HG02798 (cell line): ENCODE data around the gene SYCE1.
"Not testable (repeated sequence)": the region's sequence is repeated elsewhere in the genome, so short reads cannot be mapped to it uniquely, and the experiment has no call there.

ENCODE experiments used
- ATAC-seq: cut with Tn5 transposase; IDR thresholded peaks from one replicate; pipeline ENCODE4 v1.9.1; 2021; ENCODE audit warnings: mild to moderate bottlenecking; ENCODE audit not compliant: unreplicated experiment, poor library complexity

The SYCE1 gene

DNA sequence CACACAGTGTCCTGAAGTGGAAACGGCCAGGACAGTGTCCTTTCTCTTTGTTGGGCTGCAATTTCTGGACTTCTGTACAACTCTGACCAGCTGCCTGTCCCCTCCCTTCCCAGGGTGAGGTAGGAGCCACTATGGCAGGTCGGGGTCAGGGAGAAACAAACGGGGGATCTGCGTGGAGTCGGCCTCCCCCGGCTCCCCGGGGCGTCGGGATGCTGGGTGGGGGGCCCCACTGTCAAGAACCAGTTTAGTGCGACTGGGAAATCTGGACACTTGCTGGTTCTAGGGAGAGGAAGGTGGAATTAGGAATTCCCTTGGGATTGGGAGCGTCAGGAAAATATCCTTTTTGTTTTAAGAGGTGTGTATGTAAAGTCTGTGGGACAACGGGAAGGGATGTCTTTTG, 567 bp downstream of the SYCE1 start:
- no peak for ATAC-seq

DNA sequence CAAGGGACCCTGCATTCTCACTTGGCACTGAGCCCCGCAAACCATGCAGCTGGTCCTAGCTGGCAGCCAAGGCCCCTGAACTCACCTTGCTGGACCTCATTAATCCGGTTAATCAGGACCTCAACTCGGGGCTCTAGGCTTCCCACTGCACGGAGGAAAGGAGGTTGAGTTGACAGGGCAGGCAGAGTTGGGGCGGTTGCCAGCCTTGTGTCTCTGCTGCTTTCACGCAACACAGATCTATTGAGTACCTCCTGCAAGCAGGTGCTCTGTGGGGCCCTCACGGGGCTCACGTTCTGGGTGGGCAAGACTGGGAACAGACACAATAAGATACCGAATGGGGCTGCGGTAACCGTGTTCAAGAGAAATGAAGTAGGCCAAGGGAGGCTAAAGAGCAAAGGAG, 6.2 kb downstream of the SYCE1 start:
- ATAC-seq, result no peak

DNA sequence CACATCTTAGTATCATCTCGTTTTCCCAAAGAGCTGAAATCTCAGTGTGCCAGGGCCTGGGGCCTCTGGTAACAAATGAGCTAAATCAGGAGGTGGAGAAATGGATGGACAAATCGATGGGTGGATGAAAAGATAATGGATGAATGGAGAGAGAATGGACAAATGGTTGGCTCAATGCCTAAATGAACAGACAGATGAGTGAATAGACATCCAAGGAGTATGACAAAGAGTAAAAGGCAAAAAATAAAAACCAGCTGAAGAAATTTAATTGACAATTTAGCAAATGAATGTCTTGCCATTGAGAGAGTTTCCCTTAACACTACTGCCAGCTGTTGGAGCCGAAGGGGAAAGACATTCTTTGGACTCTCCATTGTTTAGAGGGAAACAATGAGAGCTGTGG, 8.0 kb downstream of the SYCE1 start:
- ATAC-seq, result no peak

DNA sequence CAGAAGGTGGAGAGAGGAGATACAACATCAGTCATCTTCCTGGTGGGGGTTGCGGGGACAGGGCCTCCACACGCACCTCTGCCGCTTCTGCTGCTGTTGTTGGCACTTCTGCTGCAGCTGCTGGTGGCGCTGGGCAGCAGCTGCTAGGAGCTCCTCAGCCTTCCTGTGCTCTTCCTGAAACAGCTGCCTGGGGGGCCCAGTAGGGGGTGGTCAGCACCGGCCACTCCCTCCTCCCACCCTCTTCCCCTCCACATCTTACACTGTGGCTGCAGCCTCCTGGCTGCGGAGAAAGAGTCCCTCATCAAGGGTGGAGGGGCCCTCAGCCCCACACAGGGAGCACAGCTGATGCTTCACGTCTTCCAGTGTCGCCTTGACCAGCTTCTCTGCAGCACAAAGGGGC, 9.9 kb downstream of the SYCE1 start:
- no peak for ATAC-seq

DNA sequence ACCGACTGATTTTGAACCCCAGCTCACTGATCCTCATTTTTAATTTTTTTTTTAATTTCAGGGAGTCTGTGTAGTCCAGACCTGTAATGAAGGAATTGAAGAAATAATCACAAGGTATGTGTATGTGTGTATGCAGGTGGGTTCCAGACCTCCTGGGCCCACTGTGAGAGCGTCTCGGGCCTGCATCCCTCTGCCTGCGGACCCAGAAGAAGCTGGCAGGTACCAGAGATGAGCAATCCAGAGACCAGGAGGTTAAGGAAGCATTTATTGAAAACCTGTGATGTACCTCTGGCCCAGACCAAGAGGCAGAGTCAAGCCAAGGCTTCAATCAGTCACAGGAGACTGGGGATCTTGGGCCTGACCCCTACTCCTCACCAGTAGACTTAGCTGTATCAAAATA, 10.8 kb downstream of the SYCE1 start:
- ATAC-seq, result no peak

DNA sequence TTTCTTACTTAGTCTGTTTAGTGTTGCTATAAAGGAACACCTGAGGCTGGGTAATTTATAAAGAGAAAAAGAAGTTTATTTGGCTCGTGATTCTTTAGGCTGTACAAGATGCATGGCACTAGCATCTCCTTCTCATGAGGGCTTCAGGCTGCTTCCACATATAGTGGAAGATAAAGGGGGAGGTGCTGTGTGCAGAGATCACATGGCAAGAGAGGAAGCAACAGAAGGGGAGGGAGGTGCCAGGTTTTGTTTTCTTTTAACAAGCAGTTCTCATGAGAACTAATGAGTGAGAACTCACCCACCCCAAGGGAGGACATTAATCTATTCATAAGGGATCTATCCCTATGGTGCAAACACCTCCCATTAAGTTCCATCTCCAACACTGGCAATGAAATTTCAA, 20.9 kb downstream of the SYCE1 start:
- ATAC-seq, result no peak

DNA sequence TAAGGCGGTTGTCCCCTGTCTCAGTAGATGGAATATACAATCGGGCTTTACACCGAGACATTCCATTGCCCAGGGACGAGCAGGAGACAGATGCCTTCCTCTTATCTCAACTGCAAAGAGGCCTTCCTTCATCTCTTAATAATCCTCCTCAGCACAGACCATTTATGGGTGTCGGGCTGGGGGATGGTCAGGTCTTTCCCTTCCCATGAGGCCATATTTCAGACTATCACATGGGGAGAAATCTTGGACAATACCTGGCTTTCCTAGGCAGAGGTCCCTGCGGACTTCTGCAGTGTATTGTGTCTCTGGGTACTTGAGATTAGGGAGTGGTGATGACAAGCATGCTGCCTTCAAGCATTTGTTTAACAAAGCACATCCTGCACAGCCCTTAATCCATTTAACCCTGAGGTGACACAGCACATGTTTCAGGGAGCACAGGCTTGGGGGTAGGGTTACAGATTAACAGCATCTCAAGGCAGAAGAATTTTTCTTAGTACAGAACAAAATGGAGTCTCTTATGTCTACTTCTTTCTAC, 23.9 kb downstream of the SYCE1 start:
- not testable (repeated sequence) for ATAC-seq

DNA sequence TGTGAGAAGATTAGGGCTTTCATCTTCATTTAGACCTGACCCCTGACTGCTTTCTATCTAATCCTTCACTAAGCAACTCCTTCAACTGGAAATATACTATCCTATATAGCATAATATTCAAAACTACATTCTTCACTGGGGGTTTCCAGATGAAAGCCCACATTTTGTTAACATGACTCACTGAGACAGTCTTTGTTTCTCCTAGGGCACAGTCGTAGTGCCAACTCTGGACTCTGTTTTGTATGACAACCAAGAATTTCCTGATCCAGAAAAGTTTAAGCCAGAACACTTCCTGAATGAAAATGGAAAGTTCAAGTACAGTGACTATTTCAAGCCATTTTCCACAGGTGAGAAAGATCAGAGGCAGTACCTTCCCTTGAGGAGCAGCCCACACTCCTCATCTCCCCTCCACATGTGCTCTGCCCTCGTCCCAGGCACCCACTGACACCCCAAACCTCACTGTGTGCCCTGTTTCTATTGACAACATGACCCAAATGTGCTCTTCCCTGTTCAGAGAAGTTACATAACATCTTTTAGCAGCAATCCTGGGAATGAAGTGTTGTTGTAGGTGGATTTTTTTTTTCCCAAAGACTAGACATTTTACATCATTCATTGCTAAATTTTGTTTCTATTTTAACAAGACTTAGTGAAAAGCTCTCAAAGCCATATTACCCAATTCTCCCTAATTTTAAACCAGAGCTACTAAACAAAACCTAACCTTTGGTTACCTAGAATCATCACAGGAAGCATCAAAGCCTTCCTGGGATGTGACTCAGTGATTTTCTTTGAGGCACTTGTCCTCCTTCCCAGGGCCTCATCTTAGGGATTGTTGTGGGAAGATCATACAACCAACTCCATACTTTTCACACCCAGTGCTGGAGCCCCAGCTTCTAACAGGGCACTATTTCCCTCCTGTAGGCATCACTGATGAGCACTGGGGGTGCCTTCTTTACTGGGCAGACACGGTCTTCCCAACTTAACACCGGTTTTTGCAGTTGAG, 27.5 kb downstream of the SYCE1 start:
- ATAC-seq, result no peak

DNA sequence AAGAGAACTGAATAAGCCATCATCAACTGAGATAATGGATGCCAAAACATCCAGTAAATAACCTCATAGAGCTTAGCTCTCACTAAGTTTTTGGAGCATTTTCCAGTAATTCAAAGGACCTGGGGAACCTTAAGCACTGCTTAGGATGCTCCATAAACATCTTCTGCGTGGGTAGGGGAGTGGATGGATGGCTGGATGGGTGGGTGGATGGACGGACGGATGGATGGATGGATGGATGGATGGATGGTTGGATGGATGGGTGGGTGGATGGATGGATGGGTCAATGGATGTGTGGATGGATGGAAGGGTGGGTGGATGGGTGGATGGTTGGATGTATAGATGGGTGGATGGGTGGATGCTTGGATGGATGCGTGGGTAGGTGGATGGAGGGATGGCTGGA, 29.2 kb downstream of the SYCE1 start:
- no peak for ATAC-seq

DNA sequence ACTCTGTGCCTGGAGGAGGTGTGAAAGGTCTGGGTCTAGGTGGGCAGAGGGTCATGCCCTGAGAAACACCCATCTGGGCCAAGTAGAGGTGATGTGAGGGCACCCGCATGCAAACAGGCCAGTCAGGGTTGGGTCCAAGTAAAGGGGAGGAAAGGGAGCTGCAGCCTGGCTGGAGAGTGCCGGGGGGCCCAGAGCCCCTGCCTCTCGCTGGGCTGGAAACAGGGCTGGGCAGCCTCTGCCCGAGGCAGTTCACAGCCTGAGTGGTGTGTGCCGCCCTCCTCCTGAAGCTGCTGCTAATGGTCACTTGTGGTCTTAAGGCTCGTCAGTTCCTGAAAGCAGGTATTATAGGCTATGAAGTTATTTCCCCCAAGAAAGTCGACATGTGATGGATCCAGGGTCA, 31.0 kb downstream of the SYCE1 start:
- no peak for ATAC-seq

DNA sequence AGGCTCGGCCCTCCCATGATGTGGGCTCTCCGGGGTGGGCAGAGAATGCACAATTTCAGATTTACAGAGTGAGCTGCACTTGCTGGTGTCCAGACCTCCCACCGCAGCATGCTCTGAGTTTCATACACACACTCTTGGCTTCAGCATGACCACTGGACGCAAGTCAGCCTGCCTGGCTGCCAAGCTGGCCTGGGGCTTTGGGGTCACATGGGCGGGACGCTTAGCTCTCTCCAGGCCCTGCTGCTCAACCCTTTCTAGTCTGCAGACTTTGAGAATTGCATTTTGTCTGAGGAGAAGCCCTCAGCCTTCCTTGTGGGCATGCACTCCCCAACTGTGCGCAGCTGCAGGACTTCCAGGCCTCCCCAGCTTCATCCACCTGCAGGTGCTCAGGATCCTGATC, 32.5 kb downstream of the SYCE1 start:
- ATAC-seq, result no peak

DNA sequence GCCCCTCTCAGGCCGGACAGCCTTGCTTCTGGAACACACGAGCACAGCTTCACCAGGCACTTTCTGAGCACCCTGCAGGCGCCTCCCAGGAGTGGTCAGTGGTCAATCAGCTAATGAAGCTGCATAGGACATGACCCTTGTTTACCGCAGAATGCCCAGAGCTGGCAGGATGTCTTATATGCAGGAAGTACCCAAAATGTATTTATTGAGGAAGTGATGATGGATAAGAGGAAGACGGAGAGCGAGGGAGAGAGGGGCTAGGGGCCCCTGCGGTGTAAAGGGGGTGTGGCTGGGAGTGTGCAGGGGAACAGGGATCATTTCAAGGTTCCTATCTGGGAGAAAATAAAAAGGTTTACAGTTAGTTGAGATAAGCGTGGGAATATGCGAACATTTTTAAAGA, 34.9 kb downstream of the SYCE1 start:
- ATAC-seq, result no peak

DNA sequence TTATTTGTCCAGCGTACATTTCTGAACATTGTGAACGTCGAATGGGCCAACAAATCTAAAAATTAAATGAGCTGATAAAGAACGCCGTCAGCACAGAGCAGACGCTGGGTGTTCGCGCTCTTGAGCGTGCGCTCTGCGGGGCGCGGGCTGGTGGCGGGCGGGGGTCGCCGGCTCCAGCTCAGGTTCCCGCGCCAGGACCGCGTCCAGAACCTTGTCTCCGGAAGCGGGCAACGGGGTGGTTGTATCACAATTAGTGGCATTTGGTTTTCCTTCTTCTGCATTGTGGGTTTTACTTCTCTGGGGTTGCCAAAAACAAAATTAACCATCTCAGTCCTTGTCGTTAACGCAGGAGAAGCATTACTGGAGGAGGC, 35.8 kb downstream of the SYCE1 start:
- no peak for ATAC-seq

DNA sequence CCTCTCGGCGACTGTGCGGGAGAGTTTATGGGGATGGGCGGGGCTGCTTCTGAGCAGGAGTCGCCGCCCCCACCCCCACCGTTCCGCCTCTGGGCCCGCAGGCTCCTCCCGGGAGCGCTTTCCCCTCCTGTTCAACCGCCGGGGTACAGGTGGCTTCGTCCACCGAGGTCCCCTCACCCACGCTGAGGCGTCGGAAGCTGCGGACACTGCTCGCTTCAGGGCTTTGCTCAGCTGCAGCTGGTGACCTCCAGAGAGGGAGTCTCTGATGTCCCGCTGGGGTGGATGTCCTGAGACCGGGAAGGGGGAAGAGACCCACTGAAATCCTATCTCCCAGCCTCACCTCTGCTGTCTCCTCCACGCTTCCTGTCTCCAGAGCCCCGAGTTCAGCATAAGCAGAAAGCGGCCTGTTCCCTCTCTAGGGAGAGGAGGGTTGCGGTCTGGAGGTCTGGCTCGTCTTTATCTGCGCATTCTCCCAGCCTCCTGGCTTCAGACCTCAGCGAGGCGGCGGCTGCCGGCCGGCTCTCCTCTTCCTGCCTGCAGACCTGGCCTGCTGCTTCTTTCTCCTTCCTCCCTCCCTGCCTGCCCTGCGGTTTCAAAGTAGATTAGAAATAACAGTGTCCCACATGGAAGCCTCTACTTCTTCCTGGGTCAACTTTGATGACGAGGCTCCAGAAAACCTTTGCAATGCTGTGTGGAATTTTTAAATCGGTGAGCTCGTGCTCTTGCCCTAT, 36.4 kb downstream of the SYCE1 start:
- no peak for ATAC-seq

DNA sequence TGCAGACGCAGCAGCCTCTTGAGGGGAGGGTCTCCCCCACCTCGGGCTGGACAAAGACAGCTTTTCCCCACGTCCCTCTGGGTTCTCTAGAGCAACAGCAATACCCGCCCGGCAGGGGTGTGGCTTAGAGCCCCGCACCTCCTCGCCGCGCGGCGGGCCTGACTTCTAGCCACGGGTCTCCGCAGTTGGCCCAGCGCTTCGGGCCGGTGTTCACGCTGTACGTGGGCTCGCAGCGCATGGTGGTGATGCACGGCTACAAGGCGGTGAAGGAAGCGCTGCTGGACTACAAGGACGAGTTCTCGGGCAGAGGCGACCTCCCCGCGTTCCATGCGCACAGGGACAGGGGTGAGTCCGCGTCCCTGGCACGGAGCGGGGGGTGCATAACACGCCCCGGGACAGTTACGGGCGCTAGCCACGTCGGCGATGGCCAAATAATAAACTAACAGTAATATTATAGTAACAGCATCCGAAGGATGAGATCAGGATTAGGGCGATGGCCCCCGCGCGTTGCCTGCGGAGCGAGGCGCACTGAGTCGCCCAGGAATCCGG, 37.0 kb downstream of the SYCE1 start:
- no peak for ATAC-seq

DNA sequence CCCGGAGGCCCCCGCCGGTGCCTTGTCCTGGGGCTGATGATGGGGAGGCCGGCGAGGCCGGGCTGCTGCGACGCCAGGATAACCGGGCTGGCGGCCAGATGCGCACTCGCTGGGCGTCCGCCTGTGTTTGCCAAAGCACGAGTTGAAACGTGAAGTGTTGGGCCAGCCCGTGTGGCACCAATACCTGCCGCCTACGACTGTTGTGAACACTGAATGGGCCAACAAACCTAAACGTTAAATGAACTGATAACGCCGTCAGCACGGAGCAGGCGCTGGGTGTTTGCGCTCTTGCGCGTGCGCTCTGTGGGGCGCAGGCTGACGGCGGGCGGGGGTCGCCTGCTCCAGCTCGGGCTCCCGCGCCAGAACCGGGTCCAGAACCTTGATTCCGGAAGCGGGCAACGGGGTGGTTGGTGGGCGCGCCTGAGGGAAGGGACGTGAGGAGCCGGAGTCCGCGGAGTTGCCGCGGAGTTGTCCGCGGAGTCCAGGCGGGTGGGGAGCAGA, 37.6 kb downstream of the SYCE1 start:
- ATAC-seq, result no peak

DNA sequence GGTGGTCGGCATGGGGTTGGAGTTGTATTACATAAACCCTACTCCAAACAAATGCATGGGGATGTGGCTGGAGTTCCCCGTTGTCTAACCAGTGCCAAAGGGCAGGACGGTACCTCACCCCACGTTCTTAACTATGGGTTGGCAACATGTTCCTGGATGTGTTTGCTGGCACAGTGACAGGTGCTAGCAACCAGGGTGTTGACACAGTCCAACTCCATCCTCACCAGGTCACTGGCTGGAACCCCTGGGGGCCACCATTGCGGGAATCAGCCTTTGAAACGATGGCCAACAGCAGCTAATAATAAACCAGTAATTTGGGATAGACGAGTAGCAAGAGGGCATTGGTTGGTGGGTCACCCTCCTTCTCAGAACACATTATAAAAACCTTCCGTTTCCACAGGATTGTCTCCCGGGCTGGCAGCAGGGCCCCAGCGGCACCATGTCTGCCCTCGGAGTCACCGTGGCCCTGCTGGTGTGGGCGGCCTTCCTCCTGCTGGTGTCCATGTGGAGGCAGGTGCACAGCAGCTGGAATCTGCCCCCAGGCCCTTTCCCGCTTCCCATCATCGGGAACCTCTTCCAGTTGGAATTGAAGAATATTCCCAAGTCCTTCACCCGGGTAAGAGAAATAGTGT, 38.3 kb downstream of the SYCE1 start, which contains the start of gene CYP2E1:
Gene CYP2E1, plus strand, starts transcription at position 407 of the 632 bp plus-strand sequence. Its CDS starts 33 bp downstream, at position 440.
- no peak for ATAC-seq

DNA sequence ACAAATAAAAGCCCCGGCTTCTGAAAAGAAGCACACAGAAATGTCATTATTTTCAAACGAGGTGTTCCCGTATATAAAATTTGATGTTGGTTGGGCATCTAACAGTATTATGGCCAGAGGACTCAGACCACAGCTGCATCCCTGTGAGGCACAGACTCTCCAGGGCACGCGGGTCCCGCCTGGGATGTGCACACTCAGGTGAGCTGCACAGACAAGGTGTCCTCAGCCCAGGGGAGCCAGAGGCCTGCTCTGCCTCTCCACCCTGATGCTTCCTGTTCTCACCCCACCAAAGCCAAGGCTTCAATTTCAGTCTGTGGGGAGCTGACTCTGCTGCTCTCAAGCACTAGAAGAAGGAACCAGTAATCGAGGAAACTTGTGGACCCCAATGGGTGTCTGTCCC, 39.9 kb downstream of the SYCE1 start:
- no peak for ATAC-seq

DNA sequence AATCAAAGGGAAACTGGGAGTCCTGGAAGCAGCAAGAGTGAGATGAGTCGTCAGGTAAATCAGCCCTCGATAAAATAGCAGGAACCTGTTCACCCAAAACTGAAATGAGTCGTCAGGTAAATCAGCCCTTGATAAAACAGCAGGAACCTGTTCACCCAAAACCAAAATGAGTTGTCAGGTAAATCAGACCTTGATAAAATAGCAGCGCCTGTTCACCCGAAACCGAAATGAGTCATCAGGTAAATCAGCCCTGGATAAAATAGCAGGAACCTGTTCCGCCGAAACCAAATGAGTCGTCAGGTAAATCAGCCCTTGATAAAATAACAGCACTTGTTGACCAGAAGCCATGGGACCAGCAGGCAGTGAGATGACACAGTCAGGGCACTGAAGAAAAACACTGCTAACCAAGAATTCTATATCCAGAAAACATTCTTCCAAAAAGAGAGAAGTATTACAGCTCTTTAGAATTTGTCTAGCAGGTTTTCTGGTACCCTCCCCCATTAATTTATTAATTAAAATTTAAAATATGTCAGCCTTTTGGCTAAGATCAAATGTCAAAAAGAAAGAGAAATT, 41.7 kb downstream of the SYCE1 start:
- ATAC-seq, result no peak

DNA sequence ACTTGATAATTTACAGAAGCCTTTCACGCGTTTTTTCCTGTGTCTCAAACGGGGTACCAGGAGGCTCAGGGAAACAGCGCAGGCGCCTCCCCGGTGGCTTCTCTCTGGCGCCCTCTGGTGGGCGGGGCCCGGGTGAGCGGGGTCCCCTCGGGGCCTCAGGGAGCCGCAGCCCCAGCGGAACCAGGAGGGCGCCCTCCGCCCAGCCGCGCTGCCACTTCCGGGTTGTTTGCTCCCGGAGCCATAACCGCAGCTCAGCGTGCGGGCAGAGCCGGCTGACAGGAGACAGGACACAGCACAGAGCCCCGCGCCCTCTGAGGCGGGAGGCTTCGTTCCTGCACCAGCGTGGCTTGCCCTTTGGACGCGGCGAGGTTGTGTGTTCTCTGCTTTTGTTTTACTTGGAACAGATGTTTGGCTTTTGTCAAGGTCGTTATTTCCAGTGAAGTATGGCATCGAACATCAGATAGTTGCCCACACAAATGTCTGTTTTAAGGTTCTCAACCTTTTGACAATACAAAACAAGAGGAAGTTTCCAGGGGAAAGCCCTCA, 45.1 kb downstream of the SYCE1 start:
- ATAC-seq, result peak; percentile 94
